IPS-11a (cell line): ENCODE data around the gene DENND4C.
"Not testable (repeated sequence)": the region's sequence is repeated elsewhere in the genome, so short reads cannot be mapped to it uniquely, and the experiment has no call there.

Experiments
- H3K4me3 ChIP-seq: one replicate; pipeline ENCODE4 v1.5.1; 2013; ENCODE audit warnings: low read depth, low read length, control low read depth

DENND4C gene

GRCh38 chr9:19265602-19266001 is 35.1 kb downstream of the DENND4C start:
- H3K4me3 ChIP-seq: not testable (repeated sequence)

GRCh38 chr9:19266778-19267384 is 36.4 kb downstream of the DENND4C start:
- H3K4me3 ChIP-seq: not testable (repeated sequence)

GRCh38 chr9:19269582-19269981 is 39.1 kb downstream of the DENND4C start:
- no peak overlapping the region for H3K4me3 ChIP-seq

GRCh38 chr9:19270421-19270949 is 40.0 kb downstream of the DENND4C start:
- no peak overlapping the region for H3K4me3 ChIP-seq

- H3K4me3 ChIP-seq: no peak overlapping the region
Measured at GRCh38 chr9:19271081-19271480, 40.6 kb downstream of the DENND4C start.

GRCh38 chr9:19281801-19282200 is 51.3 kb downstream of the DENND4C start:
- no peak overlapping the region for H3K4me3 ChIP-seq

- no peak overlapping the region for H3K4me3 ChIP-seq
Measured at GRCh38 chr9:19283072-19283710, 52.7 kb downstream of the DENND4C start.

GRCh38 chr9:19284729-19285128 is 54.2 kb downstream of the DENND4C start:
- no peak overlapping the region for H3K4me3 ChIP-seq

GRCh38 chr9:19286634-19287188 is 56.2 kb downstream of the DENND4C start:
- H3K4me3 ChIP-seq: no peak overlapping the region

- no peak overlapping the region for H3K4me3 ChIP-seq
Measured at GRCh38 chr9:19288081-19288480, 57.6 kb downstream of the DENND4C start.

- no peak overlapping the region for H3K4me3 ChIP-seq
Measured at GRCh38 chr9:19290103-19290502, 59.6 kb downstream of the DENND4C start.

GRCh38 chr9:19294219-19294618 is 63.7 kb downstream of the DENND4C start:
- no peak overlapping the region for H3K4me3 ChIP-seq

- no peak overlapping the region for H3K4me3 ChIP-seq
Measured at GRCh38 chr9:19298436-19299000, 68.0 kb downstream of the DENND4C start.

GRCh38 chr9:19303216-19303615 is 72.7 kb downstream of the DENND4C start:
- no peak overlapping the region for H3K4me3 ChIP-seq

- no peak overlapping the region for H3K4me3 ChIP-seq
Measured at GRCh38 chr9:19306568-19306967, 76.1 kb downstream of the DENND4C start.

- H3K4me3 ChIP-seq: no peak overlapping the region
Measured at GRCh38 chr9:19310246-19310645, 79.8 kb downstream of the DENND4C start.

GRCh38 chr9:19313573-19313972 is 83.1 kb downstream of the DENND4C start:
- H3K4me3 ChIP-seq: no peak overlapping the region

GRCh38 chr9:19320495-19320894 is 90.0 kb downstream of the DENND4C start:
- H3K4me3 ChIP-seq: no peak overlapping the region

GRCh38 chr9:19331877-19332276 is 101.4 kb downstream of the DENND4C start:
- no peak overlapping the region for H3K4me3 ChIP-seq

GRCh38 chr9:19336166-19336565 is 105.7 kb downstream of the DENND4C start:
- H3K4me3 ChIP-seq: no peak overlapping the region

- no peak overlapping the region for H3K4me3 ChIP-seq
Measured at GRCh38 chr9:19342947-19343346, 112.5 kb downstream of the DENND4C start.

- no peak overlapping the region for H3K4me3 ChIP-seq
Measured at GRCh38 chr9:19358701-19359100, 128.2 kb downstream of the DENND4C start.
